Measurements from ENCODE around the gene C6orf163.

C6orf163 gene

GRCh38 chr6:87330961-87331360 is 13.7 kb upstream of the C6orf163 start:
- Histone ChIP-seq H3K36me3 (no peaks in the 10 kb centered on the region), H3K4me1 (peaks cover 6 to 35% (median 17%) of the 10 kb centered on the region in 10 experiments; a peak in 18 of 20 replicates), H4K20me1 (no peaks in the 10 kb centered on the region), H3K9ac (no peak overlapping the region), H3K9me3 (replicated peaks in 1 of 11) (peaks cover 0 to 20% (median 5%) of the 10 kb centered on the region in 11 experiments; a peak in 7 of 22 replicates), H3K27ac (no peak overlapping the region), H3K4me2 (peak overlapping the region in 4 of 11 experiments; percentile 15 to 48 (median 28); a peak in 6 of 22 replicates), H3K27me3 (no peaks in the 10 kb centered on the region), H3K4me3 (no peak overlapping the region)
- no peak for TF ChIP-seq Cebpa-rat (IDR thresholded peaks at IDR 0.05)

- H3K9ac ChIP-seq: no peak overlapping the region
Measured at GRCh38 chr6:87333033-87333432, 11.6 kb upstream of the C6orf163 start.

GRCh38 chr6:87333591-87334181 is 10.9 kb upstream of the C6orf163 start:
- Histone ChIP-seq H3K27me3 (no peaks in the 10 kb centered on the region), H3K9me3 (replicated peaks in 1 of 11) (peaks cover 0 to 20% (median 5%) of the 10 kb centered on the region in 11 experiments; a peak in 7 of 22 replicates), H3K4me2 (peak overlapping the region in 6 of 11 experiments; percentile 4 to 38 (median 28); a peak in 8 of 22 replicates), H3K4me1 (peaks cover 6 to 35% (median 17%) of the 10 kb centered on the region in 10 experiments; a peak in 18 of 20 replicates), H3K4me3 (no peak overlapping the region), H3K27ac (no peak overlapping the region), H4K20me1 (no peaks in the 10 kb centered on the region), H3K9ac (no peak overlapping the region), H3K36me3 (no peaks in the 10 kb centered on the region)
- no peak for TF ChIP-seq Cebpa-rat (IDR thresholded peaks at IDR 0.05)

More at GRCh38 chr6:87333033-87333432, 11.6 kb upstream of the C6orf163 start:
- Histone ChIP-seq H3K4me3 (no peak overlapping the region), H3K27ac (no peak overlapping the region), H3K4me2 (no peak overlapping the region), H3K36me3 (no peaks in the 10 kb centered on the region), H4K20me1 (no peaks in the 10 kb centered on the region), H3K27me3 (no peaks in the 10 kb centered on the region), H3K4me1 (peaks cover 6 to 35% (median 17%) of the 10 kb centered on the region in 10 experiments; a peak in 18 of 20 replicates), H3K9me3 (replicated peaks in 1 of 11) (peaks cover 0 to 20% (median 5%) of the 10 kb centered on the region in 11 experiments; a peak in 7 of 22 replicates)
- TF ChIP-seq Cebpa-rat (IDR thresholded peaks at IDR 0.05): no peak

- H4K20me1 ChIP-seq: no peaks in the 10 kb centered on the region
- 0 out of 22 replicates have a peak overlapping the region, but pooled peaks of 2 of the 11 experiments have one; percentile 12 to 38 for H3K4me2 ChIP-seq
- H3K4me3 ChIP-seq: no peak overlapping the region
- H3K36me3 ChIP-seq: no peaks in the 10 kb centered on the region
- no peak overlapping the region for H3K27ac ChIP-seq
- TF ChIP-seq Cebpa-rat (IDR thresholded peaks at IDR 0.05): no peak
- H3K27me3 ChIP-seq: no peaks in the 10 kb centered on the region
- H3K9ac ChIP-seq: no peak overlapping the region
- peaks cover 0 to 13% (median 0%) of the 10 kb centered on the region in 11 experiments; a peak in 5 of 22 replicates for H3K9me3 ChIP-seq (replicated peaks in 1 of 11)
- peaks cover 6 to 34% (median 17%) of the 10 kb centered on the region in 10 experiments; a peak in 18 of 20 replicates for H3K4me1 ChIP-seq
Measured at GRCh38 chr6:87334683-87335082, 9.9 kb upstream of the C6orf163 start.

- TF ChIP-seq Cebpa-rat (IDR thresholded peaks at IDR 0.05): no peak
- Histone ChIP-seq H3K9ac (no peak overlapping the region), H3K4me2 (no peak overlapping the region), H3K36me3 (no peaks in the 10 kb centered on the region), H3K4me1 (peaks cover 6 to 18% (median 9%) of the 10 kb centered on the region in 10 experiments; a peak in 16 of 20 replicates), H3K27me3 (no peaks in the 10 kb centered on the region), H3K27ac (no peak overlapping the region), H3K9me3 (replicated peaks in 1 of 11) (peaks cover 0 to 13% (median 0%) of the 10 kb centered on the region in 11 experiments; a peak in 5 of 22 replicates), H4K20me1 (no peaks in the 10 kb centered on the region), H3K4me3 (no peak overlapping the region)
Measured at GRCh38 chr6:87336367-87336766, 8.2 kb upstream of the C6orf163 start.

GRCh38 chr6:87340230-87340629 is 4.4 kb upstream of the C6orf163 start:
- Histone ChIP-seq H3K9me3 (replicated peaks in 1 of 11) (no peaks in the 10 kb centered on the region), H3K27me3 (no peaks in the 10 kb centered on the region), H3K4me2 (no peak overlapping the region), H3K4me3 (no peak overlapping the region), H3K36me3 (no peaks in the 10 kb centered on the region), H3K4me1 (no peaks in the 10 kb centered on the region), H3K9ac (no peak overlapping the region), H3K27ac (no peak overlapping the region), H4K20me1 (no peaks in the 10 kb centered on the region)
- no peak for TF ChIP-seq Cebpa-rat (IDR thresholded peaks at IDR 0.05)

GRCh38 chr6:87341158-87341557 is 3.5 kb upstream of the C6orf163 start:
- no peak for TF ChIP-seq Cebpa-rat (IDR thresholded peaks at IDR 0.05)
- Histone ChIP-seq H3K4me3 (no peak overlapping the region), H3K4me2 (no peak overlapping the region), H3K36me3 (no peaks in the 10 kb centered on the region), H3K9me3 (replicated peaks in 1 of 11) (no peaks in the 10 kb centered on the region), H4K20me1 (no peaks in the 10 kb centered on the region), H3K27ac (no peak overlapping the region), H3K4me1 (no peaks in the 10 kb centered on the region), H3K27me3 (no peaks in the 10 kb centered on the region), H3K9ac (no peak overlapping the region)

- no peak overlapping the region for H3K4me2 ChIP-seq
Measured at GRCh38 chr6:87341899-87342298, 2.7 kb upstream of the C6orf163 start.

GRCh38 chr6:87342829-87343228 is 1.8 kb upstream of the C6orf163 start:
- H3K36me3 ChIP-seq: no peaks in the 10 kb centered on the region
- H3K4me1 ChIP-seq: no peaks in the 10 kb centered on the region
- H3K9ac ChIP-seq: no peak overlapping the region
- H3K9me3 ChIP-seq (replicated peaks in 1 of 11): no peaks in the 10 kb centered on the region
- TF ChIP-seq Cebpa-rat (IDR thresholded peaks at IDR 0.05): no peak
- no peak overlapping the region for H3K4me3 ChIP-seq
- no peaks in the 10 kb centered on the region for H3K27me3 ChIP-seq
- H4K20me1 ChIP-seq: no peaks in the 10 kb centered on the region
- H3K4me2 ChIP-seq: no peak overlapping the region
- no peak overlapping the region for H3K27ac ChIP-seq

More at GRCh38 chr6:87341899-87342298, 2.7 kb upstream of the C6orf163 start:
- no peak overlapping the region for H3K27ac ChIP-seq
- no peaks in the 10 kb centered on the region for H3K36me3 ChIP-seq
- H3K4me3 ChIP-seq: no peak overlapping the region
- H4K20me1 ChIP-seq: no peaks in the 10 kb centered on the region
- no peaks in the 10 kb centered on the region for H3K9me3 ChIP-seq (replicated peaks in 1 of 11)
- no peaks in the 10 kb centered on the region for H3K27me3 ChIP-seq
- H3K9ac ChIP-seq: no peak overlapping the region
- TF ChIP-seq Cebpa-rat (IDR thresholded peaks at IDR 0.05): no peak
- H3K4me1 ChIP-seq: no peaks in the 10 kb centered on the region

- no peaks in the 10 kb centered on the region for H3K9me3 ChIP-seq (replicated peaks in 1 of 11)
- no peak overlapping the region for H3K9ac ChIP-seq
- H3K36me3 ChIP-seq: no peaks in the 10 kb centered on the region
- no peak for TF ChIP-seq Cebpa-rat (IDR thresholded peaks at IDR 0.05)
- no peaks in the 10 kb centered on the region for H4K20me1 ChIP-seq
- H3K27ac ChIP-seq: no peak overlapping the region
- no peak overlapping the region for H3K4me3 ChIP-seq
- H3K27me3 ChIP-seq: no peaks in the 10 kb centered on the region
- H3K4me1 ChIP-seq: no peaks in the 10 kb centered on the region; a peak in 1 of 20 replicates
- H3K4me2 ChIP-seq: no peak overlapping the region
Measured at GRCh38 chr6:87346700-87347099, 2.1 kb downstream of the C6orf163 start.
